Fibroblast of mammary gland (primary cell): ENCODE measurements around the gene MSANTD4.
A peak's percentile ranks its signal among the peaks of the same experiment; 100 is the strongest.

ENCODE experiments used
- DNase-seq: peaks from one replicate; pipeline ENCODE4 v3.0.0-alpha.2; 2010; ENCODE audit warnings: low read depth
- H3K4me3 ChIP-seq: 2 replicates; pipeline ENCODE4 v1.5.1; 2011; ENCODE audit warnings: low read depth, mild to moderate bottlenecking, low read length, moderate library complexity; ENCODE audit not compliant: control insufficient read depth
- TF ChIP-seq, protein P1 (sequence below): conservative IDR thresholded peaks from 2 replicates; pipeline ENCODE4 v1.5.1; 2011; ENCODE audit warnings: low read depth, low read length, inconsistent platforms; ENCODE audit not compliant: control insufficient read depth, insufficient read depth

Gene MSANTD4

DNA sequence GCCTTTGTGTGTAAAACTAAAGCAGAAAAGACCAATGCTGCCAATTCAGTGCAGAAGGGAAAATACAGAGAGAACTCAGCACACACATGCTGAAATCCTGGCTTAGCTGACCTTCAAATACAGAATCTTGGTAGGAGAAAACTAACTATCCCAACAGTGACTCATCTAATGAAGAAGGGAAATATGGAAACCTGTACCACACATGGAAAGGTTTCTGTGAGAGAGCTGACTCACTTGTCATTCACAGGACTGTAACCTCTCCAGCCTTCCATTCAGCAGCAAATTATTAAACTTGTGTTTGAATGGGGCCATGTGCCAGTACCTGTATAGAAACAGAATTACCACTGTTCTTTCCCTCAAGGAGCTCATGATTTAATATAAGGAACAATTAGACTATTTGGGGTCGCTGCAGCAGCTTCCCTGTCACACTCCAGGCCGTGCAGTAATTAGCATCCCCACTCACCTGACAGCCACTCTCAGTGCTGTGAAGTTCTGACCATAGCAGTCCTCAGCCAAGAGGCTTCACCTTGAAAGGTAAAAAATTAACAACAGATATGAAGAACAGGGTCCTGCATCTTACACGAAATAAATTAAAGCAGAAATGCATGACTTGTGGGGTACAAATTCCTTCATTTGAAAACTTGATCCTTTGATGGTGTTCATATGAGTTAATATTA lies 53.9 kb downstream of the MSANTD4 start:
- no peak overlapping the region for H3K4me3 ChIP-seq
- TF ChIP-seq, protein P1, sequence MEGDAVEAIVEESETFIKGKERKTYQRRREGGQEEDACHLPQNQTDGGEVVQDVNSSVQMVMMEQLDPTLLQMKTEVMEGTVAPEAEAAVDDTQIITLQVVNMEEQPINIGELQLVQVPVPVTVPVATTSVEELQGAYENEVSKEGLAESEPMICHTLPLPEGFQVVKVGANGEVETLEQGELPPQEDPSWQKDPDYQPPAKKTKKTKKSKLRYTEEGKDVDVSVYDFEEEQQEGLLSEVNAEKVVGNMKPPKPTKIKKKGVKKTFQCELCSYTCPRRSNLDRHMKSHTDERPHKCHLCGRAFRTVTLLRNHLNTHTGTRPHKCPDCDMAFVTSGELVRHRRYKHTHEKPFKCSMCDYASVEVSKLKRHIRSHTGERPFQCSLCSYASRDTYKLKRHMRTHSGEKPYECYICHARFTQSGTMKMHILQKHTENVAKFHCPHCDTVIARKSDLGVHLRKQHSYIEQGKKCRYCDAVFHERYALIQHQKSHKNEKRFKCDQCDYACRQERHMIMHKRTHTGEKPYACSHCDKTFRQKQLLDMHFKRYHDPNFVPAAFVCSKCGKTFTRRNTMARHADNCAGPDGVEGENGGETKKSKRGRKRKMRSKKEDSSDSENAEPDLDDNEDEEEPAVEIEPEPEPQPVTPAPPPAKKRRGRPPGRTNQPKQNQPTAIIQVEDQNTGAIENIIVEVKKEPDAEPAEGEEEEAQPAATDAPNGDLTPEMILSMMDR: no peak
- peak; percentile 56 for DNase-seq

DNA sequence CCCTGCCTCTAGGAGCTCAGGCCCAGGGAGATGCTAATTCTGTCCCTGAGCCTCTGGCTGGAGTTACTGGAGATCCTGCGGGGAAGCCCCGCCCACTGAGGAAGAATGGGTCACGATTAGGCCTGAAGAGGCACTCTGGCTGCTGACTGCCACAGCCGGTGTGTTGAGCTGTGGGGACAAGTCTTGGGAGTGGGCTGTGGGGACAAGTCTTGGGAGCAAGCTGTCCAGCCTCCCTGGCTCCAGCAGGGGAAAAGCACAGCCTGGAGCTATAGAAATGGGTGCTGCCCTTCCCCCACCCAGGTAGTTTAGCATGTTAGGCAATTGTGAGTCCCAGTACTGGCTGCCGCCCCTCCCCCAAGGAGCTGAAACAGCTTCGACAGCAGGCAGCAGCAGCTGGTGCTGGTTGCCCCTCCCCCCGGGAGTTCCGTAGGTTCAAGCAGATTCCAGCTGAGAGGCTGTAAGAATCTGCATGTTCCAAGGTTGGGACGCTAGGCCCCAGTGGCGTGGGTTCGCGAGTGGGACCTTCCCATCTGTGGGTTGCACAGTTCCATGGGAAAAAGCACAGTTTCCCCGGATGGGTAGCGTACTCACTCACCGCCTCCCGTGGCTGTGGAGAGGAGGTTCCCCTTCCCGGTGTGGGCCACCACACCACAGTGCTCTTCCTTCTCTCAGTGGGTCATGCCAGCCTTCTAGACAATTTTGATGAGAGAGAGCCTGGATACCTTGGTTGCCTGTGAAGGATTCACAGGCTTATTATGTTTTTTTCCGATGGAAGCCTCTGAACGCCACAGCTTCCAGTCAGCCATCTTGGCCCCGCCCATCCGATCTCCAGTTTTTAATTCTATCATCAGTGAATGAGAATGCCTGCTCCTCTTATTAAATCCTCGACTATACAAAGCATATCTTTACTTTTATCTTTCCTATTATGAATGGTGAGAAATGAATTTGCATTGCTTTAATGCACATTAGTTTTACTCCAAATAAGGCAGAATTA lies 61.5 kb downstream of the MSANTD4 start:
- TF ChIP-seq, protein P1: no peak
- DNase-seq: no peak
- no peak overlapping the region for H3K4me3 ChIP-seq
